SU-DHL-6 (cell line): ENCODE data around the gene CIP2A.

Experiments
- H2AFZ ChIP-seq: fragments of 200-600 bp; sonication (generic); 2 replicates; pipeline ENCODE4 v1.6.1; 2014; ENCODE audit warnings: low read depth, mild to moderate bottlenecking, moderate library complexity, mixed read lengths, antibody characterized with exemption, low read length; ENCODE audit not compliant: severe bottlenecking
- H3F3A ChIP-seq: fragments of 200-600 bp; shearing (Covaris generic); 2 replicates; pipeline ENCODE4 v1.6.0; 2016; ENCODE audit warnings: antibody characterized with exemption, mild to moderate bottlenecking; ENCODE audit not compliant: insufficient read depth
- H3K27ac ChIP-seq: fragments of 200-600 bp; sonication (generic); 2 replicates; pipeline ENCODE4 v1.5.1; 2016; ENCODE audit warnings: low read depth, mild to moderate bottlenecking, low read length, moderate library complexity, mixed read lengths
- H3K27me3 ChIP-seq: fragments of 200-600 bp; sonication (generic), shearing (Covaris generic); 2 replicates; pipeline ENCODE4 v1.6.0; 2014; ENCODE audit warnings: mild to moderate bottlenecking, low read length
- H3K36me3 ChIP-seq: fragments of 200-600 bp; sonication (generic); 2 replicates; pipeline ENCODE4 v1.6.1; 2014; ENCODE audit warnings: mild to moderate bottlenecking, low read length, mixed read lengths
- H3K4me2 ChIP-seq: fragments of 300-600, 200-600 bp; shearing (Covaris generic), sonication (generic); 2 replicates; pipeline ENCODE4 v1.6.0; 2014; ENCODE audit warnings: low read length, low read depth, mild to moderate bottlenecking; ENCODE audit not compliant: poor library complexity, severe bottlenecking
- H3K4me3 ChIP-seq: fragments of 200-600 bp; sonication (generic); 2 replicates; pipeline ENCODE4 v1.5.1; 2014; ENCODE audit warnings: antibody characterized with exemption, low read length, mild to moderate bottlenecking, mixed read lengths; ENCODE audit not compliant: insufficient read depth, poor library complexity, severe bottlenecking
- H3K79me2 ChIP-seq: fragments of 200-600 bp; sonication (generic); 2 replicates; pipeline ENCODE4 v1.6.1; 2014; ENCODE audit warnings: mild to moderate bottlenecking, low read length, moderate library complexity; ENCODE audit not compliant: insufficient read depth
- H3K9ac ChIP-seq: fragments of 200-600 bp; sonication (generic); 2 replicates; pipeline ENCODE4 v1.7.0; 2014; ENCODE audit warnings: mild to moderate bottlenecking, low read length
- H3K9me2 ChIP-seq: fragments of 200-600 bp; sonication (generic); replicated peaks from 2 replicates; pipeline ENCODE4 v1.6.1; 2014; ENCODE audit warnings: low read length; ENCODE audit not compliant: insufficient read depth
- H3K9me3 ChIP-seq: fragments of 200-600 bp; sonication (generic); 2 replicates; pipeline ENCODE4 v1.6.1; 2014; ENCODE audit warnings: low read length, mixed read lengths; ENCODE audit not compliant: insufficient read depth
- H4K20me1 ChIP-seq: fragments of 200-600 bp; sonication (generic); 2 replicates; pipeline ENCODE4 v1.6.1; 2014; ENCODE audit warnings: low read depth, mild to moderate bottlenecking, antibody characterized with exemption, low read length, moderate library complexity, mixed read lengths
- EZH2phosphoT487 ChIP-seq: fragments of 200-600 bp; sonication (generic), shearing (Covaris generic); conservative IDR thresholded peaks from 2 replicates; pipeline ENCODE4 v1.6.1; 2018; ENCODE audit warnings: mild to moderate bottlenecking, antibody characterized with exemption, low read length, moderate library complexity, mixed read lengths
- TF ChIP-seq, protein P1 (sequence below): fragments of 200-600 bp; sonication (generic); IDR thresholded peaks from one replicate; pipeline ENCODE4 v1.5.1; 2017; ENCODE audit warnings: antibody characterized with exemption, mild to moderate bottlenecking, low read length, moderate library complexity; ENCODE audit not compliant: insufficient read depth, poor library complexity, severe bottlenecking

The CIP2A gene

GRCh38 chr3:108503722-108504121 is 85.5 kb downstream of the CIP2A start:
- Histone ChIP-seq H3K27ac (no peak overlapping the region), H3K9me2 (no peaks in the 10 kb centered on the region), H2AFZ (no peak overlapping the region), H3K4me3 (no peak overlapping the region), H3K9me3 (no peaks in the 10 kb centered on the region), H3K27me3 (no peaks in the 10 kb centered on the region), H3K36me3 (no peaks in the 10 kb centered on the region), H3F3A (no peaks in the 10 kb centered on the region), H3K4me2 (no peak overlapping the region), H4K20me1 (no peaks in the 10 kb centered on the region), H3K79me2 (no peaks in the 10 kb centered on the region), H3K9ac (no peak overlapping the region)
- no peak for TF ChIP-seq EZH2phosphoT487
- TF ChIP-seq, protein P1, sequence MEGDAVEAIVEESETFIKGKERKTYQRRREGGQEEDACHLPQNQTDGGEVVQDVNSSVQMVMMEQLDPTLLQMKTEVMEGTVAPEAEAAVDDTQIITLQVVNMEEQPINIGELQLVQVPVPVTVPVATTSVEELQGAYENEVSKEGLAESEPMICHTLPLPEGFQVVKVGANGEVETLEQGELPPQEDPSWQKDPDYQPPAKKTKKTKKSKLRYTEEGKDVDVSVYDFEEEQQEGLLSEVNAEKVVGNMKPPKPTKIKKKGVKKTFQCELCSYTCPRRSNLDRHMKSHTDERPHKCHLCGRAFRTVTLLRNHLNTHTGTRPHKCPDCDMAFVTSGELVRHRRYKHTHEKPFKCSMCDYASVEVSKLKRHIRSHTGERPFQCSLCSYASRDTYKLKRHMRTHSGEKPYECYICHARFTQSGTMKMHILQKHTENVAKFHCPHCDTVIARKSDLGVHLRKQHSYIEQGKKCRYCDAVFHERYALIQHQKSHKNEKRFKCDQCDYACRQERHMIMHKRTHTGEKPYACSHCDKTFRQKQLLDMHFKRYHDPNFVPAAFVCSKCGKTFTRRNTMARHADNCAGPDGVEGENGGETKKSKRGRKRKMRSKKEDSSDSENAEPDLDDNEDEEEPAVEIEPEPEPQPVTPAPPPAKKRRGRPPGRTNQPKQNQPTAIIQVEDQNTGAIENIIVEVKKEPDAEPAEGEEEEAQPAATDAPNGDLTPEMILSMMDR, result no peak

GRCh38 chr3:108501535-108501934 is 87.7 kb downstream of the CIP2A start:
- Histone ChIP-seq H3K4me3 (no peak overlapping the region), H3K9me2 (no peaks in the 10 kb centered on the region), H3K9ac (no peak overlapping the region), H3K27me3 (no peaks in the 10 kb centered on the region), H4K20me1 (no peaks in the 10 kb centered on the region), H3K27ac (no peak overlapping the region), H3K9me3 (no peaks in the 10 kb centered on the region), H3K79me2 (no peaks in the 10 kb centered on the region), H3F3A (no peaks in the 10 kb centered on the region), H3K36me3 (no peaks in the 10 kb centered on the region), H2AFZ (no peak overlapping the region), H3K4me2 (no peak overlapping the region)
- TF ChIP-seq, protein P1, result no peak
- no peak for TF ChIP-seq EZH2phosphoT487

- no peaks in the 10 kb centered on the region for H3K9me3 ChIP-seq
- H4K20me1 ChIP-seq, result no peaks in the 10 kb centered on the region
- no peak overlapping the region for H2AFZ ChIP-seq
- no peaks in the 10 kb centered on the region for H3K79me2 ChIP-seq
- H3K36me3 ChIP-seq, result no peaks in the 10 kb centered on the region
- H3K9ac ChIP-seq, result no peak overlapping the region
- no peaks in the 10 kb centered on the region for H3K9me2 ChIP-seq
- H3K4me2 ChIP-seq, result no peak overlapping the region
- no peak overlapping the region for H3K4me3 ChIP-seq
- H3F3A ChIP-seq, result no peaks in the 10 kb centered on the region
- TF ChIP-seq EZH2phosphoT487, result no peak
- TF ChIP-seq, protein P1, result no peak
- no peak overlapping the region for H3K27ac ChIP-seq
- H3K27me3 ChIP-seq, result no peaks in the 10 kb centered on the region
Observed at GRCh38 chr3:108500728-108501127, 88.5 kb downstream of the CIP2A start.
